NCI-H187 (cell line): ENCODE results near the gene CSRP3.
"Not testable (repeated sequence)": the region's sequence is repeated elsewhere in the genome, so short reads cannot be mapped to it uniquely, and the experiment has no call there.

ENCODE experiments used
- DNase-seq, 2 experiments: peaks; one replicate each; lab custom pipeline; 2025; lab: John Stamatoyannopoulos, UW

Gene CSRP3

GRCh38 chr11:19187114-19187832, 14.5 kb downstream of the CSRP3 start:
- no peak for DNase-seq

- no peak for DNase-seq
These were observed 16.2 kb downstream of the CSRP3 start for GRCh38 chr11:19185516-19186052.

- no peak for DNase-seq
These were observed 16.7 kb downstream of the CSRP3 start for GRCh38 chr11:19185036-19185435.

GRCh38 chr11:19183646-19184045, 18.1 kb downstream of the CSRP3 start:
- DNase-seq = no peak

GRCh38 chr11:19181531-19182261, 20.1 kb downstream of the CSRP3 start:
- DNase-seq = no peak

- no peak for DNase-seq
These were observed 25.1 kb downstream of the CSRP3 start for GRCh38 chr11:19176629-19177186.

GRCh38 chr11:19173964-19174638, 27.7 kb downstream of the CSRP3 start:
- DNase-seq = no peak

GRCh38 chr11:19173004-19173689, 28.6 kb downstream of the CSRP3 start:
- DNase-seq = no peak

GRCh38 chr11:19168090-19168489, 33.7 kb downstream of the CSRP3 start:
- DNase-seq = no peak

- no peak for DNase-seq
These were observed 36.9 kb downstream of the CSRP3 start for GRCh38 chr11:19164881-19165280.

GRCh38 chr11:19164230-19164855, 37.4 kb downstream of the CSRP3 start:
- peak; percentile 33 to 71 for DNase-seq

GRCh38 chr11:19163617-19164016, 38.2 kb downstream of the CSRP3 start:
- DNase-seq = no peak

GRCh38 chr11:19162951-19163505, 38.8 kb downstream of the CSRP3 start:
- DNase-seq = no peak

- DNase-seq = no peak
These were observed 40.1 kb downstream of the CSRP3 start for GRCh38 chr11:19161651-19162050.

- DNase-seq = no peak
These were observed 40.9 kb downstream of the CSRP3 start for GRCh38 chr11:19160847-19161246.

GRCh38 chr11:19156892-19157291, 44.9 kb downstream of the CSRP3 start:
- no peak for DNase-seq

GRCh38 chr11:19145319-19145718, 56.5 kb downstream of the CSRP3 start:
- DNase-seq = no peak

- DNase-seq = not testable (repeated sequence)
These were observed 64.9 kb downstream of the CSRP3 start for GRCh38 chr11:19136884-19137283.

GRCh38 chr11:19134004-19134403, 67.8 kb downstream of the CSRP3 start:
- DNase-seq = no peak
